Measurements from ENCODE around the gene NUMB.
A peak's percentile ranks its signal among the peaks of the same experiment; 100 is the strongest.
"Not testable (repeated sequence)": the region's sequence is repeated elsewhere in the genome, so short reads cannot be mapped to it uniquely, and the experiment has no call there.

Gene NUMB

GRCh38 chr14:73403181-73403752 is 55.1 kb downstream of the NUMB start:
- DNase-seq, result no peak

GRCh38 chr14:73402579-73402978 is 55.8 kb downstream of the NUMB start:
- no peak for DNase-seq

GRCh38 chr14:73397810-73398209 is 60.5 kb downstream of the NUMB start:
- no peak for DNase-seq

GRCh38 chr14:73394317-73394716 is 64.0 kb downstream of the NUMB start:
- no peak for DNase-seq

- no peak for DNase-seq
These were observed 65.0 kb downstream of the NUMB start for GRCh38 chr14:73393375-73393774.

- no peak for DNase-seq
These were observed 65.8 kb downstream of the NUMB start for GRCh38 chr14:73392329-73393257.

- DNase-seq, result not testable (repeated sequence)
These were observed 70.5 kb downstream of the NUMB start for GRCh38 chr14:73387860-73388259.

- DNase-seq, result no peak
These were observed 72.0 kb downstream of the NUMB start for GRCh38 chr14:73386342-73386741.

- not testable (repeated sequence) for DNase-seq
These were observed 73.3 kb downstream of the NUMB start for GRCh38 chr14:73385021-73385420.

GRCh38 chr14:73383356-73383755 is 75.0 kb downstream of the NUMB start:
- no peak for DNase-seq

- peak; percentile 44 to 51 for DNase-seq
These were observed 76.8 kb downstream of the NUMB start for GRCh38 chr14:73381380-73382013.

GRCh38 chr14:73376585-73376984 is 81.8 kb downstream of the NUMB start:
- DNase-seq, result no peak

GRCh38 chr14:73375861-73376260 is 82.5 kb downstream of the NUMB start:
- no peak for DNase-seq

- DNase-seq, result no peak
These were observed 84.1 kb downstream of the NUMB start for GRCh38 chr14:73374218-73374617.

GRCh38 chr14:73372529-73372928 is 85.8 kb downstream of the NUMB start:
- DNase-seq, result no peak

- DNase-seq, result no peak
These were observed 87.8 kb downstream of the NUMB start for GRCh38 chr14:73370561-73370960.

- DNase-seq, result peak; percentile 47 to 53
These were observed 88.9 kb downstream of the NUMB start for GRCh38 chr14:73369428-73369827.

- no peak for DNase-seq
These were observed 89.7 kb downstream of the NUMB start for GRCh38 chr14:73368616-73369015.

- DNase-seq, result no peak
These were observed 92.6 kb downstream of the NUMB start for GRCh38 chr14:73365727-73366126.

- no peak for DNase-seq
These were observed 93.8 kb downstream of the NUMB start for GRCh38 chr14:73364559-73364958.

- DNase-seq, result no peak
These were observed 98.9 kb downstream of the NUMB start for GRCh38 chr14:73359445-73359844.

- DNase-seq, result no peak
These were observed 100.2 kb downstream of the NUMB start for GRCh38 chr14:73358187-73358586.

GRCh38 chr14:73349091-73349490 is 109.3 kb downstream of the NUMB start:
- DNase-seq, result not testable (repeated sequence)

- DNase-seq, result no peak
These were observed 114.0 kb downstream of the NUMB start for GRCh38 chr14:73344319-73344718.

Data from AML-193 (cell line).